Body of pancreas (tissue), 4 donors: ENCODE results near the gene DOC2A.
"Not testable (repeated sequence)": the region's sequence is repeated elsewhere in the genome, so short reads cannot be mapped to it uniquely, and the experiment has no call there.

Source experiments
- POLR2A ChIP-seq, 3 donors: fragments of 450-650 bp; IDR thresholded peaks; one replicate each; pipeline ENCODE4 v1.6.1; 2016; ENCODE audit warnings: antibody characterized with exemption in 3 of 3, mild to moderate bottlenecking in 2 of 3
- TF ChIP-seq, protein P1 (sequence below), 7 experiments: fragments of 450-650 bp in 4 of 7; fragments of 200-600 bp in 3 of 7; sonication (generic) in 3 of 7; IDR thresholded peaks; one replicate each; pipeline ENCODE4 v1.5.1; 2016 to 2019; ENCODE audit warnings: antibody characterized with exemption in 7 of 7

GRCh38 chr16:30015450-30015849 lies 4.6 kb upstream of the DOC2A start:
- TF ChIP-seq, protein P1, sequence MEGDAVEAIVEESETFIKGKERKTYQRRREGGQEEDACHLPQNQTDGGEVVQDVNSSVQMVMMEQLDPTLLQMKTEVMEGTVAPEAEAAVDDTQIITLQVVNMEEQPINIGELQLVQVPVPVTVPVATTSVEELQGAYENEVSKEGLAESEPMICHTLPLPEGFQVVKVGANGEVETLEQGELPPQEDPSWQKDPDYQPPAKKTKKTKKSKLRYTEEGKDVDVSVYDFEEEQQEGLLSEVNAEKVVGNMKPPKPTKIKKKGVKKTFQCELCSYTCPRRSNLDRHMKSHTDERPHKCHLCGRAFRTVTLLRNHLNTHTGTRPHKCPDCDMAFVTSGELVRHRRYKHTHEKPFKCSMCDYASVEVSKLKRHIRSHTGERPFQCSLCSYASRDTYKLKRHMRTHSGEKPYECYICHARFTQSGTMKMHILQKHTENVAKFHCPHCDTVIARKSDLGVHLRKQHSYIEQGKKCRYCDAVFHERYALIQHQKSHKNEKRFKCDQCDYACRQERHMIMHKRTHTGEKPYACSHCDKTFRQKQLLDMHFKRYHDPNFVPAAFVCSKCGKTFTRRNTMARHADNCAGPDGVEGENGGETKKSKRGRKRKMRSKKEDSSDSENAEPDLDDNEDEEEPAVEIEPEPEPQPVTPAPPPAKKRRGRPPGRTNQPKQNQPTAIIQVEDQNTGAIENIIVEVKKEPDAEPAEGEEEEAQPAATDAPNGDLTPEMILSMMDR (IDR thresholded peaks at IDR 0.05), result not testable (repeated sequence)
- not testable (repeated sequence) for TF ChIP-seq POLR2A (IDR thresholded peaks at IDR 0.05)
